H9 (cell line): ENCODE measurements around the gene TIGD6. TPM values are rescaled to one million over a fixed set of nuclear protein-coding genes. Genes with fewer than 3 reads are reported as not detected.

Source experiments
- DNase-seq: peaks from one replicate; pipeline ENCODE4 v3.0.0-alpha.2; 2017
- H2AFZ ChIP-seq: one replicate; pipeline ENCODE4 v1.6.1; 2013; ENCODE audit warnings: mild to moderate bottlenecking, low read length, control low read depth, moderate library complexity
- H2AK5ac ChIP-seq: 2 replicates; pipeline ENCODE4 v1.6.1; 2013; ENCODE audit warnings: low read length, control low read depth, mixed read lengths; ENCODE audit not compliant: insufficient read length
- H2BK120ac ChIP-seq: one replicate; pipeline ENCODE4 v1.6.1; 2013; ENCODE audit warnings: low read depth, mild to moderate bottlenecking, low read length, control low read depth, inconsistent platforms; ENCODE audit not compliant: poor library complexity, severe bottlenecking
- H2BK12ac ChIP-seq: 2 replicates; pipeline ENCODE4 v1.6.1; 2013; ENCODE audit warnings: low read length, control low read depth, mixed read lengths, low read depth; ENCODE audit not compliant: insufficient read length
- H2BK15ac ChIP-seq: 2 replicates; pipeline ENCODE4 v1.6.1; 2013; ENCODE audit warnings: low read depth, low read length, control low read depth
- H2BK20ac ChIP-seq: one replicate; pipeline ENCODE4 v1.6.1; 2013; ENCODE audit warnings: low read depth, mild to moderate bottlenecking, low read length, control low read depth, inconsistent platforms; ENCODE audit not compliant: poor library complexity, severe bottlenecking
- H2BK5ac ChIP-seq: 2 replicates; pipeline ENCODE4 v1.6.1; 2013; ENCODE audit warnings: low read length, control low read depth, mixed read lengths; ENCODE audit not compliant: insufficient read length
- H3K14ac ChIP-seq: 2 replicates; pipeline ENCODE4 v1.6.1; 2013; ENCODE audit warnings: low read length, control low read depth; ENCODE audit not compliant: insufficient read depth
- H3K18ac ChIP-seq: 2 replicates; pipeline ENCODE4 v1.6.1; 2013; ENCODE audit warnings: low read depth, mild to moderate bottlenecking, mixed read lengths, low read length, control low read depth; ENCODE audit not compliant: insufficient read length
- H3K23ac ChIP-seq: 2 replicates; pipeline ENCODE4 v1.6.1; 2013; ENCODE audit warnings: low read length, control low read depth, mixed read lengths, low read depth; ENCODE audit not compliant: insufficient read length
- H3K23me2 ChIP-seq: 2 replicates; pipeline ENCODE4 v1.6.1; 2013; ENCODE audit warnings: low read depth, mild to moderate bottlenecking, mixed read lengths, low read length, control low read depth; ENCODE audit not compliant: insufficient read length, poor library complexity, severe bottlenecking
- H3K27ac ChIP-seq: 2 replicates; pipeline ENCODE4 v1.5.1; 2013; ENCODE audit warnings: low read length, control low read depth, mixed read lengths, low read depth; ENCODE audit not compliant: insufficient read length
- H3K27me3 ChIP-seq: 2 replicates; pipeline ENCODE4 v1.6.1; 2013; ENCODE audit warnings: low read length, control low read depth, inconsistent platforms; ENCODE audit not compliant: insufficient read depth
- H3K4ac ChIP-seq: 2 replicates; pipeline ENCODE4 v1.6.1; 2013; ENCODE audit warnings: low read depth, mild to moderate bottlenecking, control low read depth, inconsistent platforms, low read length, moderate library complexity
- H3K4me1 ChIP-seq: 2 replicates; pipeline ENCODE4 v1.6.1; 2013; ENCODE audit warnings: low read length, control low read depth, inconsistent platforms; ENCODE audit not compliant: insufficient read depth
- H3K4me2 ChIP-seq: 2 replicates; pipeline ENCODE4 v1.6.1; 2013; ENCODE audit warnings: low read length, control low read depth, mixed read lengths; ENCODE audit not compliant: insufficient read length, insufficient read depth
- H3K56ac ChIP-seq: 2 replicates; pipeline ENCODE4 v1.6.1; 2013; ENCODE audit warnings: low read depth, mild to moderate bottlenecking, mixed read lengths, low read length, control low read depth; ENCODE audit not compliant: insufficient read length
- H3K79me1 ChIP-seq: 2 replicates; pipeline ENCODE4 v1.6.1; 2013; ENCODE audit warnings: low read depth, mild to moderate bottlenecking, moderate library complexity, low read length, control low read depth, inconsistent platforms; ENCODE audit not compliant: insufficient read depth, poor library complexity, severe bottlenecking
- H3K79me2 ChIP-seq: 2 replicates; pipeline ENCODE4 v1.6.1; 2013; ENCODE audit warnings: low read length, control low read depth, inconsistent platforms; ENCODE audit not compliant: insufficient read depth
- H3K9ac ChIP-seq: 2 replicates; pipeline ENCODE4 v1.6.1; 2013; ENCODE audit warnings: low read length, control low read depth, mixed read lengths; ENCODE audit not compliant: insufficient read length; ENCODE audit errors: extremely low read depth
- H3K9me3 ChIP-seq: one replicate; pipeline ENCODE4 v1.6.1; 2013; ENCODE audit warnings: low read depth, low read length, inconsistent platforms; ENCODE audit not compliant: control insufficient read depth
- H3T11ph ChIP-seq: one replicate; pipeline ENCODE4 v1.6.1; 2013; ENCODE audit warnings: mild to moderate bottlenecking, low read length, control low read depth, inconsistent platforms
- H4K20me1 ChIP-seq: one replicate; pipeline ENCODE4 v1.6.1; 2013; ENCODE audit not compliant: control insufficient read depth, insufficient read length, insufficient read depth
- H4K5ac ChIP-seq: 2 replicates; pipeline ENCODE4 v1.6.1; 2013; ENCODE audit warnings: low read depth, mild to moderate bottlenecking, mixed read lengths, low read length, control low read depth; ENCODE audit not compliant: insufficient read length
- H4K8ac ChIP-seq: replicated peaks from 2 replicates; pipeline ENCODE4 v1.6.1; 2013; ENCODE audit warnings: low read length, control low read depth, mixed read lengths, low read depth; ENCODE audit not compliant: insufficient read length
- H4K91ac ChIP-seq: 2 replicates; pipeline ENCODE4 v1.6.1; 2013; ENCODE audit warnings: low read depth, mild to moderate bottlenecking, moderate library complexity, mixed read lengths, low read length, control low read depth; ENCODE audit not compliant: insufficient read length
- H3K27ac Mint-ChIP-seq, 3 experiments: 2 replicates in 2 of 3; 3 replicates in 1 of 3; pipeline ENCODE4 v1.8.0; 2020 to 2021; ENCODE audit warnings: mixed read lengths in 3 of 3, mild to moderate bottlenecking in 1 of 3, moderate library complexity in 1 of 3
- H3K27me3 Mint-ChIP-seq: 2 replicates; pipeline ENCODE4 v1.8.0; 2021; ENCODE audit warnings: low read depth, mild to moderate bottlenecking, moderate library complexity, mixed read lengths
- H3K36me3 Mint-ChIP-seq, 3 experiments: 2 replicates in 2 of 3; 3 replicates in 1 of 3; pipeline ENCODE4 v1.8.0; 2020 to 2021; ENCODE audit warnings: low read depth in 3 of 3, mixed read lengths in 3 of 3; ENCODE audit not compliant: insufficient read depth in 1 of 3
- H3K4me1 Mint-ChIP-seq, 2 experiments: 2 replicates each; pipeline ENCODE4 v1.8.0; 2020; ENCODE audit warnings: mixed read lengths in 2 of 2
- H3K4me3 Mint-ChIP-seq, 2 experiments: 2 replicates in 1 of 2; 3 replicates in 1 of 2; pipeline ENCODE4 v1.8.0; 2020 to 2021; ENCODE audit warnings: mild to moderate bottlenecking in 2 of 2, mixed read lengths in 2 of 2, moderate library complexity in 1 of 2
- H3K9me3 Mint-ChIP-seq, 2 experiments: 2 replicates in 1 of 2; 3 replicates in 1 of 2; pipeline ENCODE4 v1.8.0; 2020; ENCODE audit warnings: mild to moderate bottlenecking in 2 of 2, mixed read lengths in 2 of 2, moderate library complexity in 1 of 2
- CTCF ChIP-seq: fragments of 200-600 bp; sonication (generic); conservative IDR thresholded peaks from 3 replicates; pipeline ENCODE4 v1.8.0; 2021; ENCODE audit warnings: antibody characterized with exemption, mild to moderate bottlenecking
- WGBS: extraction: QIAGEN DNeasy Blood & Tissue Kit; methylation state at CpG from one replicate; pipeline ENCODE4 v1.1.7; 2013; ENCODE audit warnings: missing lambda C conversion rate, low lambda C conversion rate, mixed read lengths; ENCODE audit not compliant: insufficient read length; ENCODE audit errors: extremely low coverage; 5-methylcytosine and 5-hydroxymethylcytosine counted together
- total RNA-seq: library from RNA; stranded (reverse); gene quantifications from 2 replicates; pipeline ENCODE4 v1.2.1, GENCODE V29; 2021

Gene TIGD6
- total RNA-seq, 1 experiment from 2014 or later, result 1.8 TPM

- Mint-ChIP-seq H3K27me3 (no peaks in the 10 kb centered on the region), H3K4me1 (peaks cover 8 to 13% of the 10 kb centered on the region in 2 experiments), H3K27ac (no peak overlapping the region), H3K36me3 (peaks cover 26 to 50% (median 43%) of the 10 kb centered on the region in 3 experiments; a peak in 6 of 7 replicates), H3K4me3 (no peak overlapping the region), H3K9me3 (no peaks in the 10 kb centered on the region)
- no peak overlapping the region for H3K56ac ChIP-seq
- H3K27me3 ChIP-seq, result no peaks in the 10 kb centered on the region
- no peak overlapping the region for H2BK12ac ChIP-seq
- H3K4ac ChIP-seq, result no peak overlapping the region
- no peak overlapping the region for H4K8ac ChIP-seq
- H2AFZ ChIP-seq, result no peak overlapping the region
- H3K27ac ChIP-seq, result no peak overlapping the region
- H2BK15ac ChIP-seq, result no peak overlapping the region
- peaks cover 3% of the 10 kb centered on the region for H3K23me2 ChIP-seq
- no peak overlapping the region for H2BK20ac ChIP-seq
- TF ChIP-seq CTCF, result no peak
- H3K79me1 ChIP-seq, result no peaks in the 10 kb centered on the region
- no peaks in the 10 kb centered on the region; the same call in 1 of the 2 replicates for H3K79me2 ChIP-seq
- H3K9ac ChIP-seq, result no peak overlapping the region
- no peak for DNase-seq
- H3K18ac ChIP-seq, result no peak overlapping the region
- no peak overlapping the region for H3T11ph ChIP-seq
- no peak overlapping the region for H3K4me2 ChIP-seq
- no peak overlapping the region for H3K23ac ChIP-seq
- H4K91ac ChIP-seq, result no peak overlapping the region
- H4K5ac ChIP-seq, result no peak overlapping the region
- no peak overlapping the region for H2BK120ac ChIP-seq
- no peak overlapping the region for H2AK5ac ChIP-seq
- peaks cover under 1% of the 10 kb centered on the region; the same call in 1 of the 2 replicates for H3K4me1 ChIP-seq
- no peak overlapping the region for H3K14ac ChIP-seq
- no peaks in the 10 kb centered on the region for H3K9me3 ChIP-seq
- no peaks in the 10 kb centered on the region for H4K20me1 ChIP-seq
- no CpG with 5 or more reads among the region's 4 CpGs for WGBS
- H2BK5ac ChIP-seq, result no peak overlapping the region
Measured at GRCh38 chr5:150006318-150006717, 5.9 kb upstream of the TIGD6 start.
